HG03159 (cell line): ENCODE measurements around the gene SEC24C.
"Not testable (repeated sequence)": the region's sequence is repeated elsewhere in the genome, so short reads cannot be mapped to it uniquely, and the experiment has no call there.

ENCODE experiments used
- ATAC-seq: cut with Tn5 transposase; IDR thresholded peaks from one replicate; pipeline ENCODE4 v1.9.1; 2021; ENCODE audit warnings: mild to moderate bottlenecking, moderate library complexity; ENCODE audit not compliant: unreplicated experiment

The SEC24C gene

DNA sequence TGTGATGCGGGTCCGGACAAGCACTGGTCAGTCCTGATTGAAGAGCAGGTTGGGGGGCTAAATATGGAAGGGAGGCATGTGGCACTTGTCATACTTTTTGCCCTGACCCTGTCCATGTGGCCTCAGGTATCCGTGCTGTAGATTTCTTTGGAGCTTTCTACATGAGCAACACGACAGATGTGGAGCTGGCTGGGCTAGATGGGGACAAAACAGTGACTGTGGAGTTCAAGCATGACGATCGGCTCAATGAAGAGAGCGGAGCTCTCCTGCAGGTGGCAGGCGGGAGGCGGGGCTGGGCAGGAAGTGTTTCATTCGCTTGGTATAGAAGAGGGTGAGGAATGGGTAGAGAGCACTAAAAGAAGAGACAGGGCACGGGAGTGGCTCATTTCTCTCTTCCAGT, 24.7 kb downstream of the SEC24C start:
- ATAC-seq = no peak

DNA sequence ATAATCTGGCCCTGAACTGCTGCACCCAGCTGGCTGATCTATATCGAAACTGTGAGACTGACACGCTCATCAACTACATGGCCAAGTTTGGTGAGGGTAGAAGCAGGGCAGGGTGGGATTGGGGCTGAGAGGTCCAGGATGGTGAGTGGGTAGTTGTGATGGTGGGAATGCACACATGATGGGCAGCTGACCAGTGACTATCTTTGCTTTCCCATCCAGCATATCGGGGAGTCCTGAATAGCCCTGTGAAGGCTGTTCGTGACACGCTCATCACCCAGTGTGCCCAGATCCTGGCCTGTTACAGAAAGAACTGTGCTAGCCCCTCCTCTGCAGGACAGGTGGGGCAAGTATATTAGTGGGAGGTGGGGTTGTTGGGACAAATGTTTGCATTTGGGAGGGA, 25.2 kb downstream of the SEC24C start:
- ATAC-seq = no peak

GRCh38 chr10:73771722-73772280, 27.6 kb downstream of the SEC24C start:
- peak; percentile 43 for ATAC-seq

DNA sequence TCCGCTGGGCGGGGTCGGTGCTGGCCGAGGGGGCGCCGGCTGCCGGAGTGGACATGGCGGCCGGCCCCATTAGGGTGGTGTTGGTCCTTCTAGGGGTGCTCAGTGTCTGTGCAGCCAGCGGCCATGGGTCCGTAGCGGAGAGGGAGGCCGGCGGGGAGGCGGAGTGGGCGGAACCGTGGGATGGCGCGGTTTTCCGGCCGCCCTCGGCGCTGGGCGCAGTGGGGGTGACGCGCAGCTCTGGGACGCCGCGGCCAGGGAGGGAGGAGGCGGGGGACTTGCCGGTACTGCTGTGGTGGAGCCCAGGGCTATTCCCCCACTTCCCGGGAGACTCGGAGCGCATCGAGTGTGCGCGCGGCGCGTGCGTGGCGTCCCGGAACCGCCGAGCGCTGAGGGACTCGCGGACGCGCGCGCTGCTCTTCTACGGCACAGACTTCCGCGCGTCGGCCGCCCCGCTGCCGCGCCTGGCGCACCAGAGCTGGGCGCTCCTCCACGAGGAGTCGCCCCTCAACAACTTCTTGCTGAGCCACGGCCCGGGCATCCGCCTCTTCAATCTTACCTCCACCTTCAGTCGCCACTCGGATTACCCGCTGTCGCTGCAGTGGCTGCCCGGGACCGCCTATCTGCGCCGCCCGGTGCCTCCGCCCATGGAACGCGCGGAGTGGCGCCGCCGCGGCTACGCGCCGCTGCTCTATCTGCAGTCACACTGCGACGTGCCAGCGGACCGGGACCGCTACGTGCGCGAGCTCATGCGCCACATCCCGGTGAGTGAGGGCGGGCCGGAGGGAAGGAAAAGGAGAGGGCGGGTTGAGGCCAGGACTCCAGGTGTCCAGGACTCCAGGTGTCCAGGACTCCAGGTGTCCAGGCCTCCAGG, 28.3 kb downstream of the SEC24C start:
- peak; percentile 51 for ATAC-seq

- no peak for ATAC-seq
Measured at GRCh38 chr10:73773152-73773879, 29.1 kb downstream of the SEC24C start.

DNA sequence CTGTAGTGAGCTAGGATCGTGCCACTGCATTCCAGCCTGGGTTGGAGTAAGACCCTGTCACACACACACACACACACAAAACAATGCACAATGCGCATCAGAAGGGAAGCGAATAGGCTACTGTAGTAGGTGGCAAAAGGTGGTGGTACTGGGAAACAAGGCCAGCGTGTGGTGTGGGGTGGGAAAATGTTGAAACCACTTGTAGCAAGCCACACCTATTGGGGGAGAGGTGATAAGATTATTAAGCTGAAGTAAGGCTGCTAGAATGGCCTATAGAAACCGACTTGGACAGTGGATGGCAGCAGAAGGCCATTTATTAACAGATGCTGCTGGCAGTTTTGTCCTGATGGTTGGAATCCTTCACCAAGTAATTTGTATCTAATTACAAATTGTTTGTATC, 30.5 kb downstream of the SEC24C start:
- ATAC-seq = no peak

DNA sequence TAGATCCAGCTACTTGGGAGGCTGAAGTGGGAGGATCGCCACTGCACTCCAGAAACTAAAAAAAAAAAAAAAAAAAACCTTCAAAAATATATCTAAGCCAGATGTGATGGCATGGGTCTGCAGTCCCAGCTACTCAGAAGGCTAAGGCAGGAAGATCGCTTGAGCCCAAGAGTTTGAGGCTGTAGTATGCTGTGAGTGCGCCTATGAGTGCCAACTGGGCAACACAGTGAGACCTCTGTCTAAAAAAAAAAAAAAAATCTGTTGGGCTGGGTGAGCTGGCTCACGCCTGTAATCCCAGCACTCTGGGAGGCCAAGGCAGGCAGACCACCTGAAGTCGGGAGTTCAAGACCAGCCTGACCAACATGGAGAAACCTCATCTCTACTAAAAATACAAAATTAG, 34.8 kb downstream of the SEC24C start:
- ATAC-seq = no peak

DNA sequence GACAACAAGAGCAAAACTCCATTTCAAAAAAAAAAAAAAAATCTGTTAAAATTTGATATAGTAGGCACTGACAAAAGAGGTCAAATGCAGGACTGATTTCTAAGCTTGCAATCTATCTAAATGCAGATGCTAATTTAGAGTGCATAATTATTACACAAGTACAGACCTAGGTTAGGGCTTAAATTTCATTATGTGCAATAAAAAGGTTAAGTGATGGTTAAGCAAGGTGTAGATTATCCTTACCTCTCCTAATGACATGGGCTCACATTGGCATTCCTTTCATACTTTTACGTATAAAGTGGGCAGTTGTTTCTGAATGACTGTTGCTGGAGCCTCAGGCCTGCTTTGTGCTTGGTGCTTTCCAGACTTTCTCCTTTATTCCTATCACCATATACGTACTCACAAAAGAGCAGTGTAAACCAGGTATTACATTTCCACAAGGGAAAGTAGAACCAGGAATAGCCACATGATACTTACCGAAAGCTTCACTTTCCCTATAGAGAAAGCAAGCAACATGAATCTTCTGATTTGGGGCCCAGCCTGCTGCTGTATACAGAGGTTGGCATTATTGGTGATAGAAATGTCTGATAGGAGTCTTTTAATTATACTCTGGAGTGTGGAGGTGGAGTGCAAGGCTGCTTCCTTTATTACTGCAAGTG, 35.5 kb downstream of the SEC24C start:
- ATAC-seq = no peak

DNA sequence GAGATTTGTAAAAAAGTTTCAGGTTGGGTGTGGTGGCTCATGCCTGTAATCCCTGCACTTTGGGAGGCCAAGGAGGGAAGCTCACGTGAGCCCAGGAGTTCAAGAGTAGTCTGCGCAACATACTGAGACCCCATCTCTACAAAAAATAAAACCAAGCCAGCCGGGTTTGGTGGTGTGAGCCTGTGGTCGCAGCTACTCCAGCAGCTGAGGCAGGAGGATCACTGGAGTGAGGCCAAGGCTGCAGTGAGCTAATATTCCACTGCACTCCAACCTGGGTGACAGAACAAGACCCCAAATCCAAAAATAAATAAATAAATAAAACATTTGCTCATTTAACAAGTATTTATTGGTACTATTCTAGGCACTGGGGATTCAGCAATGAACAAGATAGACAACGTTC, 36.1 kb downstream of the SEC24C start:
- no peak for ATAC-seq

GRCh38 chr10:73780966-73781365, 36.8 kb downstream of the SEC24C start:
- no peak for ATAC-seq

DNA sequence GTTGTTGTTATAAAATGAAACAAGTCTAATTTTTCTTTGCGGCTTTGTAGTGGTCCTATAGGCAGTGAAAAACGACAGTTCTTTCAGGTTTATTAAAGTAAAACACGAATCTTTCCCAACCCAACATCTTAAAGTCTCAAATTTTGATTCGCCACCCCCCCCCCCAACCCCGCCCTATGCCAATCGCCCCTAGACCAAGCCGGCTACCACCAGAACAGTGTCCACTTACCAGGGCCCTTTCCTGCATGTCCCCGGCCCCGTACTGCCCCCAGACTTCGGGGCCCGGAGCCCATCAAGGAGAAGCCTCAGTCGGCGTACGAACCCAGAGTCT, 37.3 kb downstream of the SEC24C start:
- ATAC-seq = no peak

GRCh38 chr10:73781879-73782748, 37.9 kb downstream of the SEC24C start, which contains the start of gene CHCHD1:
Gene CHCHD1, plus strand, starts transcription at chr10:73782048. Its CDS starts 28 bp downstream, at chr10:73782076.
- ATAC-seq = peak; percentile 46

GRCh38 chr10:73782749-73783085, 38.5 kb downstream of the SEC24C start:
- no peak for ATAC-seq

- ATAC-seq = peak; percentile 76
Measured at GRCh38 chr10:73785211-73785720, 41.1 kb downstream of the SEC24C start, which contains the start of gene ZSWIM8. Gene ZSWIM8, plus strand, starts transcription at chr10:73785606. Its CDS starts 273 bp downstream, at chr10:73785879.

- peak; percentile 16 for ATAC-seq
Measured at GRCh38 chr10:73785721-73786511, 41.7 kb downstream of the SEC24C start.

GRCh38 chr10:73786512-73786885, 42.3 kb downstream of the SEC24C start:
- ATAC-seq = no peak

GRCh38 chr10:73787031-73787800, 43.0 kb downstream of the SEC24C start:
- not testable (repeated sequence) for ATAC-seq

GRCh38 chr10:73788864-73789658, 44.9 kb downstream of the SEC24C start:
- no peak for ATAC-seq
